IMR-90 (cell line): ENCODE results near the gene EPB41L2. TPM values are rescaled to one million over a fixed set of nuclear protein-coding genes. Genes with fewer than 3 reads are reported as not detected.

Source experiments
- ATAC-seq: fragments of 200-7000 bp; cut with Tn5 transposase; 2 replicates; pipeline ENCODE4 v1.9.1; 2020; ENCODE audit warnings: low read depth, mild to moderate bottlenecking, moderate library complexity
- BruUV-seq: library from RNA; stranded (reverse); fragments of 400-500 nt; replicated peaks from 2 replicates; lab custom pipeline; 2021; lab: Mats Ljungman, UMichigan
- CTCF ChIA-PET: fragments of 300-600 bp; formaldehyde crosslinking; extraction: SDS; loops from one replicate; lab custom pipeline; 2021; ENCODE audit warnings: antibody characterized with exemption; lab: Yijun Ruan, JAX
- POLR2A ChIA-PET: fragments of 300-600 bp; sonication (Branson Sonifier 250); formaldehyde crosslinking; loops from one replicate; lab custom pipeline; 2022; ENCODE audit warnings: antibody characterized with exemption; ENCODE audit not compliant: unreplicated experiment; lab: Charles Lee
- DNase-seq: peaks from one replicate; pipeline ENCODE4 v3.0.0; 2013
- H2AFZ ChIP-seq: replicated peaks from 2 replicates; pipeline ENCODE3; 2013; ENCODE audit warnings: low read length, mild to moderate bottlenecking; ENCODE audit not compliant: poor library complexity
- H2AK5ac ChIP-seq: 2 replicates; pipeline ENCODE4 v1.6.1; 2013; ENCODE audit warnings: low read depth, low read length, inconsistent platforms
- H2AK9ac ChIP-seq: replicated peaks from 2 replicates; pipeline ENCODE3; 2013; ENCODE audit warnings: mild to moderate bottlenecking, low read depth, low read length, moderate library complexity; ENCODE audit not compliant: poor library complexity
- H2BK120ac ChIP-seq: 2 replicates; pipeline ENCODE4 v1.6.1; 2013; ENCODE audit warnings: low read depth, low read length, inconsistent platforms
- H2BK15ac ChIP-seq: 3 replicates; pipeline ENCODE4 v1.6.1; 2013; ENCODE audit warnings: low read depth, low read length, inconsistent platforms
- H2BK20ac ChIP-seq: 2 replicates; pipeline ENCODE4 v1.6.1; 2013; ENCODE audit warnings: low read depth, mild to moderate bottlenecking, inconsistent platforms, low read length, moderate library complexity
- H2BK5ac ChIP-seq: 2 replicates; pipeline ENCODE4 v1.6.1; 2013; ENCODE audit warnings: mild to moderate bottlenecking, low read depth, low read length, inconsistent platforms; ENCODE audit not compliant: poor library complexity, severe bottlenecking
- H3K14ac ChIP-seq: replicated peaks from 2 replicates; pipeline ENCODE4 v1.6.1; 2013; ENCODE audit warnings: low read depth, low read length, inconsistent platforms
- H3K18ac ChIP-seq: 2 replicates; pipeline ENCODE4 v1.6.1; 2013; ENCODE audit warnings: low read depth, low read length, control low read depth
- H3K23ac ChIP-seq: 2 replicates; pipeline ENCODE4 v1.6.1; 2013; ENCODE audit warnings: low read depth, low read length, inconsistent platforms
- H3K27ac ChIP-seq: 2 replicates; pipeline ENCODE4 v1.5.1; 2013; ENCODE audit warnings: mild to moderate bottlenecking, control low read depth, low read length; ENCODE audit not compliant: insufficient read depth
- H3K27me3 ChIP-seq: 2 replicates; pipeline ENCODE4 v1.6.1; 2013; ENCODE audit warnings: low read length; ENCODE audit not compliant: control insufficient read depth, insufficient read depth
- H3K36me3 ChIP-seq: 2 replicates; pipeline ENCODE4 v1.6.1; 2013; ENCODE audit warnings: low read length, mixed read lengths; ENCODE audit not compliant: control insufficient read depth, insufficient read depth
- H3K4ac ChIP-seq: 2 replicates; pipeline ENCODE4 v1.6.1; 2013; ENCODE audit warnings: low read depth, low read length, inconsistent platforms
- H3K4me1 ChIP-seq: 2 replicates; pipeline ENCODE4 v1.6.1; 2013; ENCODE audit warnings: low read length, mixed read lengths; ENCODE audit not compliant: control insufficient read depth, insufficient read depth
- H3K4me2 ChIP-seq: 2 replicates; pipeline ENCODE4 v1.6.1; 2013; ENCODE audit warnings: low read depth, mild to moderate bottlenecking, control low read depth, low read length, moderate library complexity
- H3K4me3 ChIP-seq: 2 replicates; pipeline ENCODE4 v1.5.1; 2013; ENCODE audit warnings: low read depth, mild to moderate bottlenecking, control low read depth, low read length, moderate library complexity; ENCODE audit not compliant: insufficient read depth
- H3K56ac ChIP-seq: 2 replicates; pipeline ENCODE4 v1.6.1; 2013; ENCODE audit warnings: low read length, inconsistent platforms; ENCODE audit not compliant: insufficient read depth; ENCODE audit errors: extremely low read depth
- H3K79me1 ChIP-seq, 2 experiments: 2 replicates each; pipeline ENCODE4 v1.6.1; 2013; ENCODE audit warnings: low read length in 2 of 2, inconsistent platforms in 1 of 2, low read depth in 1 of 2
- H3K9ac ChIP-seq: 2 replicates; pipeline ENCODE4 v1.6.1; 2013; ENCODE audit warnings: low read depth, low read length, control low read depth
- H3K9me1 ChIP-seq: 2 replicates; pipeline ENCODE4 v1.6.1; 2013; ENCODE audit warnings: low read length, inconsistent platforms; ENCODE audit not compliant: insufficient read depth
- H3K9me3 ChIP-seq: 2 replicates; pipeline ENCODE4 v1.6.1; 2013; ENCODE audit warnings: low read length; ENCODE audit not compliant: control insufficient read depth, insufficient read depth
- H4K20me1 ChIP-seq: 2 replicates; pipeline ENCODE4 v1.6.1; 2013; ENCODE audit warnings: low read length, inconsistent platforms; ENCODE audit not compliant: insufficient read depth
- H4K5ac ChIP-seq: 2 replicates; pipeline ENCODE4 v1.6.1; 2013; ENCODE audit warnings: mild to moderate bottlenecking, low read depth, low read length, control low read depth
- H4K8ac ChIP-seq, 2 experiments: 2 replicates each; pipeline ENCODE4 v1.6.1; 2013; ENCODE audit warnings: low read depth in 2 of 2, low read length in 2 of 2, control low read depth in 1 of 2, inconsistent platforms in 1 of 2
- H4K91ac ChIP-seq: 2 replicates; pipeline ENCODE4 v1.6.1; 2013; ENCODE audit warnings: low read depth, low read length, inconsistent platforms; ENCODE audit not compliant: insufficient read depth
- CEBPB ChIP-seq: IDR thresholded peaks from 2 replicates; pipeline ENCODE4 v1.6.1; 2012; ENCODE audit warnings: low read depth, low read length, improper control_type of control experiment
- MAZ ChIP-seq: IDR thresholded peaks from 2 replicates; pipeline ENCODE4 v1.6.1; 2012; ENCODE audit warnings: low read depth, mild to moderate bottlenecking, low read length, improper control_type of control experiment, moderate library complexity, borderline replicate concordance
- NFE2L2 ChIP-seq: fragments of 150-350 bp; IDR thresholded peaks from 2 replicates; pipeline ENCODE4 v1.6.1; 2016; ENCODE audit warnings: low read depth, mild to moderate bottlenecking, low read length
- SMC3 ChIP-seq: fragments of 150-350 bp; IDR thresholded peaks from 2 replicates; pipeline ENCODE4 v1.6.1; 2016; ENCODE audit warnings: low read depth, mild to moderate bottlenecking, antibody characterized with exemption, low read length, moderate library complexity
- WGBS, 2 experiments: methylation state at CpG; one replicate each; pipeline versions ENCODE4 v1.1.5 to v1.1.7; 2013; ENCODE audit warnings: missing lambda C conversion rate in 2 of 2; ENCODE audit not compliant: insufficient read length in 1 of 2; ENCODE audit errors: extremely low coverage in 2 of 2; 5-methylcytosine and 5-hydroxymethylcytosine counted together
- dilution Hi-C: fragments of 300-500 bp; cut with HindIII; formaldehyde crosslinking; loops from one replicate; pipeline ENCODE4 v1.14.3; 2018; ENCODE audit warnings: low sequenced_read_pairs; ENCODE audit not compliant: unreplicated experiment
- in situ Hi-C: fragments of 300-500 bp; cut with MboI; formaldehyde crosslinking; loops from 3 replicates; pipeline ENCODE4 v1.14.3; 2019; ENCODE audit warnings: low sequenced_read_pairs, inconsistent platforms, mixed read lengths
- intact Hi-C: fragments of 100-400 bp; cut with micrococcal nuclease; formaldehyde crosslinking; loops from 2 replicates; pipeline ENCODE4 v1.10.0; 2022
- polyA plus RNA-seq, 3 experiments: library from polyadenylated mRNA; depleted of rRNA; stranded (reverse); fragments of >200 nt; gene quantifications; 2 replicates each; pipeline ENCODE4 v1.2.3, GENCODE V29; 2012; ENCODE audit warnings: low replicate concordance in 1 of 3
- total RNA-seq: library from RNA; depleted of rRNA; stranded (reverse); fragments of >200 nt; gene quantifications from 2 replicates; pipeline ENCODE4 v1.2.3, GENCODE V29; 2012
- TF ChIP-seq, protein P1 (sequence below): fragments of 150-350 bp; IDR thresholded peaks from 2 replicates; pipeline ENCODE4 v1.6.1; 2017; ENCODE audit warnings: mild to moderate bottlenecking, antibody characterized with exemption, low read length, low read depth
- TF ChIP-seq, protein P2 (sequence below): conservative IDR thresholded peaks from 2 replicates; pipeline ENCODE4 v1.5.1; 2012; ENCODE audit warnings: mild to moderate bottlenecking, low read depth, low read length, improper control_type of control experiment

EPB41L2 gene
- total and polyA plus RNA-seq, 2 of the 4 experiments (the other 2 are of a cell fraction) = 85.7 to 99.8 TPM

DNA sequence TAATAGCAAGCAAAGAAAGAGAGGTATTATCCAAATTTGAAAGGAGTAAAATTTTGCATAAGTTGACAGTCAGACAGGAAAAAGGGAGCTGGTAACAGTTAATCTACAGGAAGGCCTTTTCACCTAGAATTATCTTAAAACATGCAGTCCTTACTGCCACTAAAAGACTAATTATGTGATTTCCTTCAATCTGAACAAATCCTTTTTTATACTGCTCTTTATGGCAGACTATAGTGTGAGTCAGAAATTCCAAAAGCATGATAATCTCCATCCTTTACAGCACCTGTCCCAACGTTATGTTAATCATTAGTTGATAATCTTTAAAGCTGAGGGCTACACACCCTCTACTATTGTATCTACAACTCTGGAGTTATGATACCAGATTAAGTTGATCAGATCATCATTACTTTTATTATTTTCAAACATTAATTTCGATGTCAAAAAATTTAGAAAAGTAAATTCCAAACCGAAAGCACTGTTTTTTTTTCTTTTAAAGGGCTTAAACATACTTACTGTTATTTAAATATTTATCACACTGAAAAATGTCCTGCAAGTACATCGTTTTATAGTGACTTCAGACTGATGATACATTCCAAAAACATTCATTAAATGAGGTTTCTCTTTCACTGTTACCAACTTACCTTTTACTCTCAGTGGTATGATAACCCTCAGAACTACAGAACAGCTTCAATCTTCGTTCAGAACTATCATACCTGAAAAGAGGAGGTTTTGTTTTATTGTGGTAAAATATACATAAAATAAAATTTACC is 39.1 kb upstream of the EPB41L2 start:
- H3K4ac ChIP-seq = no peak overlapping the region
- peak overlapping the region; percentile 82; the same call in 1 of the 2 replicates for H2BK120ac ChIP-seq
- no peak overlapping the region; the same call in 1 of the 2 replicates for H3K18ac ChIP-seq
- ATAC-seq (peak; percentile 69), DNase-seq (peak; percentile 68)
- no peaks in the 10 kb centered on the region for H3K9me3 ChIP-seq
- H3K27me3 ChIP-seq = no peaks in the 10 kb centered on the region
- H2BK20ac ChIP-seq = 0 out of 2 replicates have a peak overlapping the region, but pooled peaks have one; percentile 28
- H3K9me1 ChIP-seq = no peaks in the 10 kb centered on the region; the same call in 1 of the 2 replicates
- H2AK5ac ChIP-seq = no peak overlapping the region
- peaks cover 6% of the 10 kb centered on the region for H3K4me1 ChIP-seq
- H2AK9ac ChIP-seq = no peak overlapping the region
- intact Hi-C loops = no loop called here
- WGBS, 2 experiments = no CpG with 5 or more reads among the region's 5 CpGs
- no peak overlapping the region; the same call in 2 of the 3 replicates for H2BK15ac ChIP-seq
- H3K36me3 ChIP-seq = no peaks in the 10 kb centered on the region
- POLR2A ChIA-PET = no interaction called here
- H4K91ac ChIP-seq = no peak overlapping the region
- no peak overlapping the region for H3K56ac ChIP-seq
- no peak overlapping the region for H3K9ac ChIP-seq
- H3K23ac ChIP-seq = no peak overlapping the region
- H3K4me3 ChIP-seq = no peak overlapping the region; the same call in 1 of the 2 replicates
- dilution Hi-C loops = no loop called here
- in situ Hi-C loops = no loop called here
- CTCF ChIA-PET = interaction anchor here (0.8 kb wide), 1 partner anchor 17 kb away, joined by 3 read pairs; no protein-coding TSS in a partner anchor
- peak overlapping the region in 1 of 2 experiments; percentile 6; a peak in 1 of 4 replicates for H4K8ac ChIP-seq
- no TSS peak for BruUV-seq
- H3K14ac ChIP-seq = no peak overlapping the region
- H3K27ac ChIP-seq = peak overlapping the region; percentile 44; the same call in 1 of the 2 replicates
- no peak for TF ChIP-seq NFE2L2
- TF ChIP-seq, protein P1, sequence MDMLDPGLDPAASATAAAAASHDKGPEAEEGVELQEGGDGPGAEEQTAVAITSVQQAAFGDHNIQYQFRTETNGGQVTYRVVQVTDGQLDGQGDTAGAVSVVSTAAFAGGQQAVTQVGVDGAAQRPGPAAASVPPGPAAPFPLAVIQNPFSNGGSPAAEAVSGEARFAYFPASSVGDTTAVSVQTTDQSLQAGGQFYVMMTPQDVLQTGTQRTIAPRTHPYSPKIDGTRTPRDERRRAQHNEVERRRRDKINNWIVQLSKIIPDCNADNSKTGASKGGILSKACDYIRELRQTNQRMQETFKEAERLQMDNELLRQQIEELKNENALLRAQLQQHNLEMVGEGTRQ = no peak
- TF ChIP-seq, protein P2, sequence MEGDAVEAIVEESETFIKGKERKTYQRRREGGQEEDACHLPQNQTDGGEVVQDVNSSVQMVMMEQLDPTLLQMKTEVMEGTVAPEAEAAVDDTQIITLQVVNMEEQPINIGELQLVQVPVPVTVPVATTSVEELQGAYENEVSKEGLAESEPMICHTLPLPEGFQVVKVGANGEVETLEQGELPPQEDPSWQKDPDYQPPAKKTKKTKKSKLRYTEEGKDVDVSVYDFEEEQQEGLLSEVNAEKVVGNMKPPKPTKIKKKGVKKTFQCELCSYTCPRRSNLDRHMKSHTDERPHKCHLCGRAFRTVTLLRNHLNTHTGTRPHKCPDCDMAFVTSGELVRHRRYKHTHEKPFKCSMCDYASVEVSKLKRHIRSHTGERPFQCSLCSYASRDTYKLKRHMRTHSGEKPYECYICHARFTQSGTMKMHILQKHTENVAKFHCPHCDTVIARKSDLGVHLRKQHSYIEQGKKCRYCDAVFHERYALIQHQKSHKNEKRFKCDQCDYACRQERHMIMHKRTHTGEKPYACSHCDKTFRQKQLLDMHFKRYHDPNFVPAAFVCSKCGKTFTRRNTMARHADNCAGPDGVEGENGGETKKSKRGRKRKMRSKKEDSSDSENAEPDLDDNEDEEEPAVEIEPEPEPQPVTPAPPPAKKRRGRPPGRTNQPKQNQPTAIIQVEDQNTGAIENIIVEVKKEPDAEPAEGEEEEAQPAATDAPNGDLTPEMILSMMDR = no peak
- TF ChIP-seq CEBPB = no peak
- no peak for TF ChIP-seq SMC3
- no peak for TF ChIP-seq MAZ
- H3K4me2 ChIP-seq = peak overlapping the region; percentile 78; the same call in 1 of the 2 replicates
- H3K79me1 ChIP-seq = no peaks in the 10 kb centered on the region
- peak overlapping the region; percentile 75 for H2BK5ac ChIP-seq
- H4K20me1 ChIP-seq = no peaks in the 10 kb centered on the region
- H4K5ac ChIP-seq = no peak overlapping the region; the same call in none of the 2 replicates
- no peak overlapping the region for H2AFZ ChIP-seq
